Measurements from ENCODE around the gene USP47. TPM values are rescaled to one million over a fixed set of nuclear protein-coding genes. Genes with fewer than 3 reads are reported as not detected.
A peak's percentile ranks its signal among the peaks of the same experiment; 100 is the strongest.

USP47 gene
- total RNA-seq, 4 donors from 2014 or later, result 30.5 to 74.2 (median 43.6) TPM

DNA sequence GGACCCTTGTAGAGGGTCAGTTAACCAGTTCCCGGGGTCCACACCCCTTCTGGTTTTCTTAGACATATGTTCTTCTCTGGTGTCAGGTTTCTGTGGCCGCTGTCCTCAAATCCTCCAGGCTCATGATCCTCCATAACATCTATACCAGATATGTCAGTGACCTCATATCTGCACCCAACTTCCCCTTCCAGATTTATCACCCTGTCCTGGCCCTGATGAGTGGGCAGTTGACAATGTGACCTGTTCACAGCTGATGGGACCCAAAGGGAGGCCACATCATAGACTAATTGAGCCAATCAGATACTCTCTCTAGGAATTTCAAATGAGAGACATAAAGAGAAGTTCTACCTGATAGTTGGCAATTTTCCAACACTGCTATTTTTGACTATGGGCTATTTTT is 161.6 kb downstream of the USP47 start:
- no peaks in the 10 kb centered on the region for H3K9me3 ChIP-seq
- DNase-seq, result no peak
- H3K36me3 ChIP-seq, result peaks cover 0 to 10% (median 0%) of the 10 kb centered on the region in 3 donors
- H3K4me1 ChIP-seq, result peaks cover 20 to 50% (median 20%) of the 10 kb centered on the region in 3 donors
- H3K4me3 ChIP-seq, result no peak overlapping the region
- H3K27ac ChIP-seq, result no peak overlapping the region
- intact Hi-C loops (cut with DNase I), result no loop called here
- TF ChIP-seq POLR2A (IDR thresholded peaks at IDR 0.05), result no peak
- TF ChIP-seq, protein P1, sequence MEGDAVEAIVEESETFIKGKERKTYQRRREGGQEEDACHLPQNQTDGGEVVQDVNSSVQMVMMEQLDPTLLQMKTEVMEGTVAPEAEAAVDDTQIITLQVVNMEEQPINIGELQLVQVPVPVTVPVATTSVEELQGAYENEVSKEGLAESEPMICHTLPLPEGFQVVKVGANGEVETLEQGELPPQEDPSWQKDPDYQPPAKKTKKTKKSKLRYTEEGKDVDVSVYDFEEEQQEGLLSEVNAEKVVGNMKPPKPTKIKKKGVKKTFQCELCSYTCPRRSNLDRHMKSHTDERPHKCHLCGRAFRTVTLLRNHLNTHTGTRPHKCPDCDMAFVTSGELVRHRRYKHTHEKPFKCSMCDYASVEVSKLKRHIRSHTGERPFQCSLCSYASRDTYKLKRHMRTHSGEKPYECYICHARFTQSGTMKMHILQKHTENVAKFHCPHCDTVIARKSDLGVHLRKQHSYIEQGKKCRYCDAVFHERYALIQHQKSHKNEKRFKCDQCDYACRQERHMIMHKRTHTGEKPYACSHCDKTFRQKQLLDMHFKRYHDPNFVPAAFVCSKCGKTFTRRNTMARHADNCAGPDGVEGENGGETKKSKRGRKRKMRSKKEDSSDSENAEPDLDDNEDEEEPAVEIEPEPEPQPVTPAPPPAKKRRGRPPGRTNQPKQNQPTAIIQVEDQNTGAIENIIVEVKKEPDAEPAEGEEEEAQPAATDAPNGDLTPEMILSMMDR (IDR thresholded peaks at IDR 0.05), result no peak
- WGBS, 2 donors, result 91 to 94% methylated on average over 2 of the region's 2 CpGs
- peaks cover 0 to 30% (median 0%) of the 10 kb centered on the region in 4 donors for H3K27me3 ChIP-seq

DNA sequence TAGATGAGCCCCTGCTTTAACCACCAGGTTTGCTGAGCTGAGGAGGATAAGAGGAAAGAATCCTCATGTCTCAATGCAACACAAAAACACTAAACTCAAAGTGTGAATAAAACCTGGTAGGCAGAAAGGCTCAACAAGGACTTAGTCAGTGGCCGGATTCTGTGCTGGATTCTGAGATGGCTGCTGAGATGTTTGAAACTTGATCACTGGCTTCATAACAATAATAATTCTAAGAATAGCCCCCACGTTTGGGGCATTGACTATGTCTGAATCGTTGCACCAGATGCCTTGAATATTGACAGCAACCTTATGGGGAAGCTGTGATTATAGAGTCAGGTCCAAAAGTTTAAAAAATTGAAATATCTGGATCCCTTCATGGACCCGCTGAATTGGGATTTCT is 162.0 kb downstream of the USP47 start:
- H3K4me3 ChIP-seq, result no peak overlapping the region
- WGBS, 2 donors, result 67 to 89% methylated on average over 4 of the region's 4 CpGs
- no peaks in the 10 kb centered on the region for H3K9me3 ChIP-seq
- peaks cover 0 to 10% (median 0%) of the 10 kb centered on the region in 3 donors for H3K36me3 ChIP-seq
- no peak for DNase-seq
- peaks cover 18 to 50% (median 22%) of the 10 kb centered on the region in 3 donors for H3K4me1 ChIP-seq
- TF ChIP-seq, protein P1 (IDR thresholded peaks at IDR 0.05), result no peak
- TF ChIP-seq POLR2A (IDR thresholded peaks at IDR 0.05), result no peak
- intact Hi-C loops (cut with DNase I), result no loop called here
- H3K27ac ChIP-seq, result no peak overlapping the region
- peaks cover 0 to 34% (median 0%) of the 10 kb centered on the region in 4 donors for H3K27me3 ChIP-seq

DNA sequence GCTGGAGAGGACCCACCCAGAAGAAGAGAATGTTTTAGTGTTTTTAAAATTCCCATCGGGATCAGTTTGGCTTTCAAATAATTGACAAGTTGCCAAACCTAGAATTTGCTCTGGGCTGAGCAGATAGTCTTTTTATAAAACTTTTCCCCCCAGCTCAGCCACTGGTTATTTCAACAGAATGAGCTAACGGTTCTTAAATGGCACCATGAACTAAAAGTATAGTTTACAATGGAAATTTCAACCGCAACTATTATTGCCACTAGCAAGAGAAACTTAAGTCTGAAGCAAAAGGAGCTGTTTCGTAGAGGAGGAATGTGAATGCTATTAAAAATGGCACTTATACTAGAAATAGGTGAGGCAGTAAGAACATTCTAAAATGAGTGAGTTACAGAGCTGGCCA is 163.3 kb downstream of the USP47 start:
- peaks cover 0 to 47% (median 0%) of the 10 kb centered on the region in 4 donors for H3K27me3 ChIP-seq
- H3K27ac ChIP-seq, result peak overlapping the region in 3 of 4 donors; percentile 28 to 79 (median 36)
- H3K36me3 ChIP-seq, result peaks cover 0 to 10% (median 0%) of the 10 kb centered on the region in 3 donors
- intact Hi-C loops (cut with DNase I), result no loop called here
- H3K4me3 ChIP-seq, result peak overlapping the region in 1 of 4 donors; percentile 12
- no peak for DNase-seq
- H3K4me1 ChIP-seq, result peaks cover 18 to 57% (median 26%) of the 10 kb centered on the region in 3 donors
- WGBS, 2 donors, result 63 to 70% methylated on average over 4 of the region's 4 CpGs
- H3K9me3 ChIP-seq, result no peaks in the 10 kb centered on the region
- TF ChIP-seq POLR2A (IDR thresholded peaks at IDR 0.05), result no peak
- TF ChIP-seq, protein P1 (IDR thresholded peaks at IDR 0.05), result no peak

DNA sequence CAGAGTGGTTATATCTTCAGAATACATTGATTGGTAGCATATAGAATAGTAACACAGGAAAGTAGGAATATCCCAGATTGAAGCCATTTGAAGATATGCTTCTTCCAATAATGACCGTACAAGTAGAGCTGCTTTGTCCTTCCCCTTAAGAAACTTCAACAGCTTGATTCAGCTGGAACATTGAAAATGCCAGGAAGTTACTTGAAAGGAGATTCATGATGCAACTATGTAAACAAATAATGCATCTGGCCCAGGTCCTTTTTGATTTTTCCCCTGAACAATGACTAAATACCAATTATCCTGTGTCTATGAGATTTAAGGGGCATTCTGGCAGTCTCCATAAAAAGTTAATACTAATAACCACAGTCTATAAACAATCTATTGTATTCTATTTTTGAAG is 163.7 kb downstream of the USP47 start:
- Histone ChIP-seq H3K27me3 (peaks cover 0 to 50% (median 0%) of the 10 kb centered on the region in 4 donors), H3K9me3 (no peaks in the 10 kb centered on the region), H3K4me1 (peaks cover 18 to 57% (median 26%) of the 10 kb centered on the region in 3 donors), H3K36me3 (peaks cover 0 to 10% (median 0%) of the 10 kb centered on the region in 3 donors), H3K4me3 (peak overlapping the region in 1 of 4 donors; percentile 12), H3K27ac (peak overlapping the region in 3 of 4 donors; percentile 28 to 79 (median 36))
- TF ChIP-seq, protein P1 (IDR thresholded peaks at IDR 0.05), result no peak
- TF ChIP-seq POLR2A (IDR thresholded peaks at IDR 0.05), result no peak
- 25 to 43% methylated on average over 1 of the region's 1 CpG for WGBS, 2 donors
- intact Hi-C loops (cut with DNase I), result no loop called here
- no peak for DNase-seq

DNA sequence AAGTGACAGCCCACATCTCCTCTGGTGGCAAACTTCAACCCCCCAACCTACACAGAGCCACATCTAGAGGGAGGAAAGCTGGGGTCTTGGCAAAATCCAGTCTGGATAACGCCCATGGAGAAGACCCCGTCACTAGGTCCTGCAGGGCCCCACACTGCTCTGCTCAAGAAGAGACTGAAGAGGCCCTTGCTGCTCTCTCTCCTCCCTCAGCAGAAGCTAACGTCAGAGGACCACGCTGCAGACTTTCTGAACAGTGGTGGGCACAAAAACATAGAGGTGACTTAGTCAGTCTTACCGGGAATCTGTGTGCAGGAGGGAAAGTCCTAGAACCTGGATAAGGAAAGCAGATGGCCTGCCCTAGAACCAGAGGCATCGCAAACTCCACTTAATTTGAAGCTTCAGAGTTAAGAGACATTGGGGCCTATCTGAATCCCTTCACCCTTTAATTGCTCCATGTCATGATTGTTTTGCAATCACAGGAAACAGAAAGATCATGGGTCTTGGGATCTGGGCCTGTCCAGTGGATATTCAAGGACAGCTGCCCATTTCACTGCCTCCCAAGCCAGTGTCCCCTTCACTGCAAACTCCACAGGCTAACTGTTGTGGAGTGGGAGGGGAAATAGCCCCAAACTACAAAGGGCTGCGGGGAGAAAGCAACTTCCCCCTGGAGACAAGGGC is 164.9 kb downstream of the USP47 start:
- H3K27me3 ChIP-seq, result peaks cover 0 to 50% (median 0%) of the 10 kb centered on the region in 4 donors
- peak overlapping the region in 3 of 4 donors; percentile 49 to 81 (median 57) for H3K4me3 ChIP-seq
- peak overlapping the region in 3 of 4 donors; percentile 70 to 79 (median 77) for H3K27ac ChIP-seq
- WGBS, 2 donors, result 83 to 86% methylated on average over 3 to 4 of the region's 7 CpGs
- peaks cover 18 to 53% (median 26%) of the 10 kb centered on the region in 3 donors for H3K4me1 ChIP-seq
- H3K36me3 ChIP-seq, result peaks cover 0 to 2% (median 0%) of the 10 kb centered on the region in 3 donors
- TF ChIP-seq, protein P1 (IDR thresholded peaks at IDR 0.05), result no peak
- no peak for TF ChIP-seq POLR2A (IDR thresholded peaks at IDR 0.05)
- DNase-seq, result no peak
- intact Hi-C loops (cut with DNase I), result no loop called here
- no peaks in the 10 kb centered on the region for H3K9me3 ChIP-seq

Measured in esophagus squamous epithelium (tissue), 5 donors.